HAP-1 (cell line): ENCODE measurements around the gene GAMT.
A peak's percentile ranks its signal among the peaks of the same experiment; 100 is the strongest.

Experiments used
- DNase-seq, 2 experiments: peaks; one replicate each; pipeline ENCODE4 v3.0.0-alpha.2; 2016 to 2020; ENCODE audit warnings: low spot score in 2 of 2
- H3K27me3 ChIP-seq: fragments of 250-450 bp; sonication (Bioruptor Pico); 2 replicates; pipeline ENCODE4 v1.5.1; 2020; ENCODE audit warnings: low read depth, mild to moderate bottlenecking, moderate library complexity
- H3K36me3 ChIP-seq: fragments of 250-450 bp; sonication (Bioruptor Pico); replicated peaks from 2 replicates; pipeline ENCODE4 v1.5.1; 2020; ENCODE audit warnings: mild to moderate bottlenecking
- H3K4me1 ChIP-seq: fragments of 250-450 bp; sonication (Bioruptor Pico); 2 replicates; pipeline ENCODE4 v1.5.1; 2020; ENCODE audit warnings: mild to moderate bottlenecking
- H3K4me3 ChIP-seq: fragments of 250-450 bp; sonication (Bioruptor Pico); 2 replicates; pipeline ENCODE4 v1.5.1; 2020; ENCODE audit warnings: mild to moderate bottlenecking, moderate library complexity
- H3K9me3 ChIP-seq: fragments of 250-450 bp; sonication (Bioruptor Pico); 2 replicates; pipeline ENCODE4 v1.5.1; 2020; ENCODE audit warnings: mild to moderate bottlenecking, moderate library complexity
- in situ Hi-C: fragments of 300-500 bp; cut with MboI; formaldehyde crosslinking; loops from 3 replicates; pipeline ENCODE4 v1.14.3; 2020; ENCODE audit warnings: low sequenced_read_pairs, inconsistent platforms, mixed read lengths

GAMT gene

GRCh38 chr19:1408300-1409203, 7.2 kb upstream of the GAMT start:
- in situ Hi-C loops: no loop called here
- Histone ChIP-seq H3K4me3 (peak overlapping the region; percentile 95), H3K9me3 (no peaks in the 10 kb centered on the region), H3K36me3 (peaks cover 51% of the 10 kb centered on the region), H3K4me1 (peaks cover 15% of the 10 kb centered on the region), H3K27me3 (no peaks in the 10 kb centered on the region)
- DNase-seq: peak in 1 of 2 experiments; percentile 53

DNA sequence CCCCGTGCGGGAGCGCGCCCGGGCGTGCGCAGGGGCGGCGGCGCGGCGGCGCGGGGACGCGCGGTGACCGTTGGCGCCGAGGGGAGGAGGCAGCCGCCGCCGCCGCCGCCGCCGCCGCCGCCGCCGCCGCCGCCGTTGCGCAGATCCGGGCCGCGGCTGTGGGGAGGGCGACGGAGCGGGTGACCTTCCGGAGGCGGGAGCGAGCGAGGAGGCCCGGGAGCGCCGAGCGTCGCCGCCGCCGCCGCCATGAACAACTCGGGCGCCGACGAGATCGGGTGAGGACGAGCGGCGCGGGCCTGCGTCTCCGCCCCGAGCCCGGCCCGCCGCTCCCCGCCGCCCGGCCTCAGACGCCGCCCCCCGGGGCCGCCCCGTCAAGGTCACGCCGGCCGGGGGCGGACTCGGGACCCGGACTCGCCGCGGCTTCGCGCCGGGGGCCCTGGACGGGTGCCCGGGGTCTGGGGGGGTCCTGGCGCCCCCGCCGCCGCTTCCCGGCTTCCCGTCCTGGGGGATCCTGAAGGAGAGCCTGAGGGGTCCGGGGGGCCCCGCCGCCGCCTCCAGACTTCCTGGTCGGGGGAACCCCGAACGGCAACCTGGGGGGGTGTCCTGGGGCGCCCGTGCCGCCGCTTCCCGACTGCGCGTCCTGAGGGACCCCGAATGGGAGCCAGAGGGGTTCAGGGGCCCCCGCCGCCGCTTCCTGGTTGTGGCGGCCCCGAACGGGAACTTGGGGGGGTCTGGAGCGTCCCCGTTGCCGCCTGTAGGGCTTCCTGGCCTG, 6.4 kb upstream of the GAMT start, which contains the start of gene DAZAP1:
Gene DAZAP1 (plus strand): TSS at position 59 of the 772 bp plus-strand sequence. CDS start 188 bp downstream, at position 247.
- peaks cover 15% of the 10 kb centered on the region for H3K4me1 ChIP-seq
- no peak for DNase-seq
- in situ Hi-C loops: no loop called here
- H3K9me3 ChIP-seq: no peaks in the 10 kb centered on the region
- H3K27me3 ChIP-seq: no peaks in the 10 kb centered on the region
- H3K36me3 ChIP-seq: peaks cover 43% of the 10 kb centered on the region
- peak within 1 kb of the TSS; percentile 95 for H3K4me3 ChIP-seq

DNA sequence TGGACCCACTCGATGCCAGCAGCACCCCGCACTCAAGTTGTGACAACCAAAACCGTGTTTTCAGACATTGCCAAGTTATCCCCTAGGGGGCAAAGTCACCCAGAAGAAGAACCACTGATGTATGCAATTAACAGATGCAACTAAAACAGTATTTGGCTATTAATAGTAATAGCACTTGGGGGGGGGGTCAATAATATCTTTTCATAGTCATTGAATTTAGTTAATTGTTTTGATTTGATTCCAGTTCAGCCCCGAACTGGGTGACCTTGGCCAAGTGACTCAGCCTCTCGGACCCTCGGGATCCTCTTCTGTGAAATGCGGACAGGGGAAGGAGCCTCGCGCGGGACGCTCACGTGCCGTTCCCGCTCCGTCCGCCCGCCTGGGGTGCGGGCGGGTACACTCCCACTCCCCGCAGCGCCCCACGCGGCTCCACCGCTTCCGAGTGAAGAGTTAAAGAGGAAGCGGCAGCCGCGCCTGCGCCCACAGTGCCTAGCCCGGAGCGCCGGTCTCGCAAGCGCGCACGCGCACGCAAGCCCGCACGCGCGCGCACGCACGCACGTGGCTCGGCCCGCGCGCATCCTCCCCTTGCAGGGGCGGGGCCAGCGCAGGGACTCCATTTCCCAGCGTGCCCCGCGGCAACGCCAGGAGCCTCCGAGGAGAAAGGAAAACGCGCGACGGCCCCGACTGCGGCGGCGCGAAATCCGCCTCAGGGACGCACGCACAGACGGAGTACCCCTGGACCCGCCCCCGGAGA, 5.6 kb upstream of the GAMT start:
- peaks cover 35% of the 10 kb centered on the region for H3K36me3 ChIP-seq
- no peaks in the 10 kb centered on the region for H3K27me3 ChIP-seq
- H3K4me3 ChIP-seq: peak overlapping the region; percentile 51
- DNase-seq: peak; percentile 93 to 98
- in situ Hi-C loops: no loop called here
- H3K9me3 ChIP-seq: no peaks in the 10 kb centered on the region
- H3K4me1 ChIP-seq: peaks cover 15% of the 10 kb centered on the region

DNA sequence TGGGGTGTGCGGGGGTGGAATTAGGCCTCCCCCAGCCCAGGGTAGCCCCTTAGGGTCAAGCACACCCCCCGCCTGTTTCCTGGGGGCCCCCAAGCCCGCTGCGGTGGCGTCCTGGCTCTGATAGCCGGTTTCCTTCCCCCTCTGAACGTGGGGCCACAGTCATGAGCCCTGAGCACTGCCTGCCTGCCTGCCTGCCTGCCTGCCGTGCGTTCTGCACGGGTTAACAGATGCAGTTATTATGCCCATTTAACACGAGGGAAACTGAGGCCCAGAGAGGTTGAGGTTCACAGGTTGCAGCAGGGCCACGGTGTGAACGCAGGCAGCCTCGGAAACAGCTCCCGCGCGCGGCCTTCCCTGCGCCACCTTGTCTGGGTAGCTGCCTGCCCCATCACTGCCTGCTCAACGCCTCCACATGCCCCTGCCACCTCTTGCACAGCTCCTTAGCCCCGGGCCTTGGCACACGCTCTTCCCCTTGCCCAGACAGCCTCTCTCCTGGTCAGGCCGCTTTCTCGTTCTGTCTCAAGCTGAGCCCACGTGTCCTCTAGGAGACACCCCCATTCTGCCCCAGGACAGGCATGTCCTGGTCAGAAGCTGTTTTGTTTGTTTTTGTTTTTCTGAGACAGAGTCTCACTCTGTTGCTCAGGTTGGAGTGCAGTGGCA, 1.2 kb upstream of the GAMT start:
- peaks cover 19% of the 10 kb centered on the region for H3K36me3 ChIP-seq
- no peak overlapping the region for H3K4me3 ChIP-seq
- H3K27me3 ChIP-seq: no peaks in the 10 kb centered on the region
- no peak for DNase-seq
- H3K4me1 ChIP-seq: peaks cover 9% of the 10 kb centered on the region
- no peaks in the 10 kb centered on the region for H3K9me3 ChIP-seq
- in situ Hi-C loops: no loop called here

DNA sequence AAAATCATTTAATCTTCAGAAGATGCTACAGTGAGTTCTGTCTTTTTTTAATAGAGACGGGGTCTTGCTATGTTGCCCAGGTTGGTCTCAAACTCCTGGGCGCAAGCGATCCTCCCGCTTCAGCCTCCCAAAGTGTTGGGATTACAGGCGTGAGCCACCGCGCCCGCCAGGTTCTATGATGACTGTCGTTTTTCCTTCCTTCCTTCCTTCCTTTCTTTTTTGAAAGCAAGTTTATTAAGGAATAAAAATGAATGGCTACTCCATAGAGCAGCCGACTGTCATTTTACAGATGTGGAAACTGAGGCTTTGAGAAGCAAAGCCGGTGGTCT, 511 bp upstream of the GAMT start:
- in situ Hi-C loops: no loop called here
- no peak for DNase-seq
- Histone ChIP-seq H3K9me3 (no peaks in the 10 kb centered on the region), H3K4me3 (peak overlapping the region; percentile 72), H3K36me3 (peaks cover 21% of the 10 kb centered on the region), H3K27me3 (no peaks in the 10 kb centered on the region), H3K4me1 (peaks cover 8% of the 10 kb centered on the region)

GRCh38 chr19:1400281-1401137, 833 bp downstream of the GAMT start:
- Histone ChIP-seq H3K9me3 (no peaks in the 10 kb centered on the region), H3K27me3 (no peaks in the 10 kb centered on the region), H3K36me3 (peaks cover 21% of the 10 kb centered on the region), H3K4me3 (peak overlapping the region; percentile 72), H3K4me1 (peaks cover 3% of the 10 kb centered on the region; the same call in 1 of the 2 replicates)
- DNase-seq: peak in 1 of 2 experiments; percentile 48
- in situ Hi-C loops: no loop called here

DNA sequence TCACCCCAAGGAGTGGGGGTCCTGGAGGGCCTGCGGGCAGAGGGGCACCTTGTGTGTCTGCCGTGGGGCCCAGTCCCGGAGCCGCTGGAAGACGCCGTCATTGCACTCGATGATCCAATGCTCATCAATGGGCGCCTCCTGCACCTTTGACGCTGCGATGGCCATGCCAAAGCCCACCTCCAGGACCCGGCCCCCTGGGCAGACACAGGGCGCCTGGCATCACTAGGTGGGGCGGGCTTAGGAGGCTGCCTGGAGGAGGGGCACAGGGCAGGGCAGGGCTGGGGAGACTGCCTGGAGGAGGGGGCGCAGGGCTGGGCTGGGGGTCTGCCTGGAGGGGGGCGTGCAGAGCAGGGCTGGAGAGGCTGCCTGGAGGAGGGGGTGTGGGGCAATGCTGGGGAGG, 1.6 kb downstream of the GAMT start:
- no peaks in the 10 kb centered on the region for H3K9me3 ChIP-seq
- no peaks in the 10 kb centered on the region for H3K27me3 ChIP-seq
- H3K4me3 ChIP-seq: no peak overlapping the region
- H3K4me1 ChIP-seq: peaks cover 3% of the 10 kb centered on the region; the same call in 1 of the 2 replicates
- H3K36me3 ChIP-seq: peaks cover 28% of the 10 kb centered on the region
- in situ Hi-C loops: no loop called here
- DNase-seq: no peak

DNA sequence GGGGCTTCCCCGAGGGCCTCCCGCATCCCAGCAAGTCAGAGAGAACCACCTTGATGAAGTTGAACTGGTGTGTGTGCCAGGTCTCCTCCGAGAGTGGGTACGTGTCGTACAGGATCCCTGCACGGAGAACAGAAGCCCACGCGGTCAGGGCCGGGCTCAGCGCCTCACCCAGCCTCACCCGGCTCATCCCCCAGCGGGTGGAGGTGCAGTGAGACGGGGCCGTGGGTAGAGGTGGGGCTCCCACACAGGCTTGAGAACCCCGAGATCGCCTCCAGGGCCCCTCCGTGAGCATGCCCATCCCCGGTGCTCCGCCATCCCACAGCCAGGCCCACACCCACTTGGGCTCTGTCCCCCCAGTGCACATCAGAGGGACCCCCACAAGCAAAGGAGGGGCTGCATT, 2.3 kb downstream of the GAMT start:
- peaks cover 3% of the 10 kb centered on the region; the same call in 1 of the 2 replicates for H3K4me1 ChIP-seq
- in situ Hi-C loops: no loop called here

DNA sequence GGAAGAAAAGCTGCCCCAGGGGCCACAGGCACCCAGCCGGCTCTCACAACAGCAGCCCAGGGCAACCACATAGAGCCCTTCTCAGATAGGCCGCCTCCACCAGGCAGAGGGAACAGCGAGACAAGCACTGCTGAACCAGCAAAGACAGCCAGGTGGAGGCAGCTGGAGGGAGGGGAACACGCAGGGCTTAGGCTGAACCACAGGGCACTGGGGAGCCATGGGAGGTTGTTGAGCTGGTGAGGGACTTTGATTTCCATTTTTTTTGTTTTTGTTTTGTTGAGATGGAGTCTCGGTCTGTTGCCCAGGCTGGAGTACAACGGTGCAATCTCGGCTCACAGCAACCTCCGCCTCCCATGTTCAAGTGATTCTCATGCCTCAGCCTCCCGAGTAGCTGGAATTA, 3.5 kb downstream of the GAMT start:
- Histone ChIP-seq H3K9me3 (no peaks in the 10 kb centered on the region), H3K36me3 (peaks cover 36% of the 10 kb centered on the region), H3K4me3 (no peak overlapping the region), H3K4me1 (peaks cover 3% of the 10 kb centered on the region; the same call in 1 of the 2 replicates), H3K27me3 (no peaks in the 10 kb centered on the region)
- in situ Hi-C loops: no loop called here
- DNase-seq: no peak

More for the DNA sequence above, 2.3 kb downstream of the GAMT start:
- no peak for DNase-seq
- Histone ChIP-seq H3K9me3 (no peaks in the 10 kb centered on the region), H3K4me3 (no peak overlapping the region), H3K27me3 (no peaks in the 10 kb centered on the region), H3K36me3 (peaks cover 29% of the 10 kb centered on the region)

- in situ Hi-C loops: no loop called here
- Histone ChIP-seq H3K4me3 (no peak overlapping the region), H3K4me1 (peaks cover 3% of the 10 kb centered on the region; the same call in 1 of the 2 replicates), H3K9me3 (no peaks in the 10 kb centered on the region), H3K27me3 (no peaks in the 10 kb centered on the region), H3K36me3 (peaks cover 45% of the 10 kb centered on the region)
- DNase-seq: no peak
Observed at GRCh38 chr19:1396768-1397679, 4.3 kb downstream of the GAMT start.

- Histone ChIP-seq H3K4me1 (peaks cover 3% of the 10 kb centered on the region; the same call in 1 of the 2 replicates), H3K4me3 (no peak overlapping the region), H3K9me3 (no peaks in the 10 kb centered on the region), H3K27me3 (no peaks in the 10 kb centered on the region), H3K36me3 (peaks cover 50% of the 10 kb centered on the region)
- in situ Hi-C loops: no loop called here
- DNase-seq: peak in 1 of 2 experiments; percentile 44
Observed at GRCh38 chr19:1396019-1396767, 5.1 kb downstream of the GAMT start.
